Measurements from ENCODE around the gene SORCS3. TPM values are rescaled to one million over a fixed set of nuclear protein-coding genes. Genes with fewer than 3 reads are reported as not detected.

Gene SORCS3
- total RNA-seq, 1 donor from 2014 or later = 0.26 TPM

DNA sequence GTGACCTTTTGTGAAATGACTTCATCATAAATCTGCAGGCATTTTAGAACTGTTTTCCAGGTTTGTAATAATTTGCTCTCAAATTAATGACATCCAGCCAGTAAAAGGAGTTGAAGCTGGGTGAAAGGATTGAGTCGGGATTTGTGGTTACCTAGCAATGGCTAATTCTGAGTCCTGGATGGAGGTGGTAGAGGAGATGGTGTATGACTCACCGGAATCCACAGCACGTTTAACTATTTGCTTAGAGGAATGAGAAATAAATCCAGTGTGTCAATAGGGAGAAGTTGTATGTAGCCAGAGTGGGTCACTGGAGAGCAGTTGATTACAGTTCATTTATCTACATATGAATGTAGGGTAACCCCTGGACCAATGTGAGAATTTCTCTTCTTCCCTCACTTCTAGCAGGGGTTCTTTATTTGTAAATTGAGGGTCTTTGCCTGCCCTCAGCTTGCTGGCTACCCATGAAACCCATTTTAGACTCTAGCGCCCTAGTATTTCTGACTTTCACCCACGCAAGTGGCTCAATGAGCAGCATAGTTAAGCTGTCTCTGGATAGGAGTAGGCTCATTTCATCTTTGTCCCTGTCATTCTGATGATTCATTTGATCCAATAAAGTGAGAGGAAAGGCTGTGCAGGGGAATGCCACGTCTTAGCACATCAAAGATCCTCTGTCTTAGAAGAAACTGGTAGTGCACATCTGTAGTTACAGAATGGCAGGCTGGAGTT lies 547.8 kb downstream of the SORCS3 start:
- Mint-ChIP-seq H3K36me3 (no peaks in the 10 kb centered on the region), H3K27me3 (ENCODE audit: insufficient read depth, low read depth) (peaks cover 4% of the 10 kb centered on the region), H3K4me3 (no peak overlapping the region), H3K4me1 (peaks cover 26% of the 10 kb centered on the region), H3K27ac (no peak overlapping the region), H3K9me3 (no peaks in the 10 kb centered on the region)
- H3K27me3 ChIP-seq = no peaks in the 10 kb centered on the region
- no peak overlapping the region for H3K27ac ChIP-seq
- no peak overlapping the region for H3K4me2 ChIP-seq
- no peaks in the 10 kb centered on the region for H3K79me2 ChIP-seq (ENCODE audit: low read depth)
- no peak overlapping the region for H3K9ac ChIP-seq
- peaks cover 9% of the 10 kb centered on the region for H3K4me1 ChIP-seq
- no peaks in the 10 kb centered on the region for H3K9me3 ChIP-seq (ENCODE audit: low read depth)
- H2AFZ ChIP-seq (replicated peaks) = peak overlapping the region; percentile 38
- H3K4me3 ChIP-seq = no peak overlapping the region
- no peaks in the 10 kb centered on the region for H4K20me1 ChIP-seq (ENCODE audit: low read depth)
- TF ChIP-seq, protein P1, sequence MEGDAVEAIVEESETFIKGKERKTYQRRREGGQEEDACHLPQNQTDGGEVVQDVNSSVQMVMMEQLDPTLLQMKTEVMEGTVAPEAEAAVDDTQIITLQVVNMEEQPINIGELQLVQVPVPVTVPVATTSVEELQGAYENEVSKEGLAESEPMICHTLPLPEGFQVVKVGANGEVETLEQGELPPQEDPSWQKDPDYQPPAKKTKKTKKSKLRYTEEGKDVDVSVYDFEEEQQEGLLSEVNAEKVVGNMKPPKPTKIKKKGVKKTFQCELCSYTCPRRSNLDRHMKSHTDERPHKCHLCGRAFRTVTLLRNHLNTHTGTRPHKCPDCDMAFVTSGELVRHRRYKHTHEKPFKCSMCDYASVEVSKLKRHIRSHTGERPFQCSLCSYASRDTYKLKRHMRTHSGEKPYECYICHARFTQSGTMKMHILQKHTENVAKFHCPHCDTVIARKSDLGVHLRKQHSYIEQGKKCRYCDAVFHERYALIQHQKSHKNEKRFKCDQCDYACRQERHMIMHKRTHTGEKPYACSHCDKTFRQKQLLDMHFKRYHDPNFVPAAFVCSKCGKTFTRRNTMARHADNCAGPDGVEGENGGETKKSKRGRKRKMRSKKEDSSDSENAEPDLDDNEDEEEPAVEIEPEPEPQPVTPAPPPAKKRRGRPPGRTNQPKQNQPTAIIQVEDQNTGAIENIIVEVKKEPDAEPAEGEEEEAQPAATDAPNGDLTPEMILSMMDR (IDR thresholded peaks at IDR 0.05) = no peak
- no peak for TF ChIP-seq EZH2 (IDR thresholded peaks at IDR 0.05)
- no peak for TF ChIP-seq EZH2phosphoT487 (IDR thresholded peaks at IDR 0.05)
- H3K36me3 ChIP-seq = no peaks in the 10 kb centered on the region
- no peaks in the 10 kb centered on the region for H3F3A ChIP-seq (ENCODE audit: low read depth)
- no peak for DNase-seq (ENCODE audit: low spot score)

GRCh38 chr10:105189463-105189800 lies 548.3 kb downstream of the SORCS3 start:
- Histone ChIP-seq H3K27ac (no peak overlapping the region), H3K27me3 (no peaks in the 10 kb centered on the region), H4K20me1 (ENCODE audit: low read depth) (no peaks in the 10 kb centered on the region), H3F3A (ENCODE audit: low read depth) (no peaks in the 10 kb centered on the region), H3K36me3 (no peaks in the 10 kb centered on the region), H3K79me2 (ENCODE audit: low read depth) (no peaks in the 10 kb centered on the region), H3K9me3 (ENCODE audit: low read depth) (no peaks in the 10 kb centered on the region), H2AFZ (replicated peaks) (peak overlapping the region; percentile 38), H3K4me3 (no peak overlapping the region), H3K4me1 (peaks cover 7% of the 10 kb centered on the region), H3K4me2 (no peak overlapping the region), H3K9ac (no peak overlapping the region)
- Mint-ChIP-seq H3K4me3 (no peak overlapping the region), H3K27me3 (ENCODE audit: insufficient read depth, low read depth) (peaks cover 4% of the 10 kb centered on the region), H3K36me3 (no peaks in the 10 kb centered on the region), H3K4me1 (peaks cover 25% of the 10 kb centered on the region), H3K27ac (no peak overlapping the region), H3K9me3 (no peaks in the 10 kb centered on the region)
- TF ChIP-seq, protein P1 (IDR thresholded peaks at IDR 0.05) = no peak
- no peak for TF ChIP-seq EZH2phosphoT487 (IDR thresholded peaks at IDR 0.05)
- no peak for TF ChIP-seq EZH2 (IDR thresholded peaks at IDR 0.05)
- no peak for DNase-seq (ENCODE audit: low spot score)

GRCh38 chr10:105192146-105192545 lies 551.1 kb downstream of the SORCS3 start:
- Mint-ChIP-seq H3K4me3 (no peak overlapping the region), H3K27me3 (ENCODE audit: insufficient read depth, low read depth) (peaks cover 4% of the 10 kb centered on the region), H3K36me3 (no peaks in the 10 kb centered on the region), H3K27ac (no peak overlapping the region), H3K9me3 (no peaks in the 10 kb centered on the region), H3K4me1 (peaks cover 21% of the 10 kb centered on the region)
- no peak for DNase-seq (ENCODE audit: low spot score)
- Histone ChIP-seq H4K20me1 (ENCODE audit: low read depth) (no peaks in the 10 kb centered on the region), H3K27ac (no peak overlapping the region), H3K4me3 (no peak overlapping the region), H3K4me1 (peaks cover 6% of the 10 kb centered on the region), H3K79me2 (ENCODE audit: low read depth) (no peaks in the 10 kb centered on the region), H3K9me3 (ENCODE audit: low read depth) (no peaks in the 10 kb centered on the region), H3K9ac (no peak overlapping the region), H3K36me3 (no peaks in the 10 kb centered on the region), H3K27me3 (no peaks in the 10 kb centered on the region), H3F3A (ENCODE audit: low read depth) (no peaks in the 10 kb centered on the region), H2AFZ (replicated peaks) (peak overlapping the region; percentile 9), H3K4me2 (no peak overlapping the region)
- TF ChIP-seq EZH2phosphoT487 (IDR thresholded peaks at IDR 0.05) (no peak), EZH2 (IDR thresholded peaks at IDR 0.05) (no peak)
- TF ChIP-seq, protein P1 (IDR thresholded peaks at IDR 0.05) = no peak

All from neural progenitor cell (in vitro differentiated cells).